Coronary artery (tissue), 2 donors: ENCODE measurements around the gene POLR1B.
"Not testable (repeated sequence)": the region's sequence is repeated elsewhere in the genome, so short reads cannot be mapped to it uniquely, and the experiment has no call there.

Experiments
- DNase-seq: peaks from one replicate; pipeline ENCODE4 v3.0.0-alpha.2; 2017; ENCODE audit warnings: low spot score
- H3K27ac ChIP-seq, 2 donors: fragments of 200-600 bp; sonication (generic); one replicate each; pipeline ENCODE4 v1.5.1; 2016 to 2019
- H3K4me3 ChIP-seq: fragments of 200-600 bp; sonication (generic); 2 replicates; pipeline ENCODE4 v1.5.1; 2016; ENCODE audit warnings: mild to moderate bottlenecking, moderate library complexity
- CTCF ChIP-seq: fragments of 200-600 bp; sonication (generic); IDR thresholded peaks from one replicate; pipeline ENCODE4 v1.5.1; 2019; ENCODE audit warnings: antibody characterized with exemption

POLR1B gene

GRCh38 chr2:112516801-112517200 is 25.5 kb upstream of the POLR1B start:
- Histone ChIP-seq H3K27ac (no peak overlapping the region), H3K4me3 (no peak overlapping the region)
- no peak for DNase-seq
- TF ChIP-seq CTCF = no peak

- no peak for DNase-seq
- Histone ChIP-seq H3K27ac (no peak overlapping the region), H3K4me3 (no peak overlapping the region)
- TF ChIP-seq CTCF = no peak
Observed at GRCh38 chr2:112518807-112519206, 23.5 kb upstream of the POLR1B start.

- no peak for TF ChIP-seq CTCF
- DNase-seq = no peak
- Histone ChIP-seq H3K27ac (no peak overlapping the region), H3K4me3 (no peak overlapping the region)
Observed at GRCh38 chr2:112519506-112519905, 22.8 kb upstream of the POLR1B start.

GRCh38 chr2:112520234-112520783 is 22.0 kb upstream of the POLR1B start:
- no peak for DNase-seq
- Histone ChIP-seq H3K27ac (no peak overlapping the region), H3K4me3 (no peak overlapping the region)
- no peak for TF ChIP-seq CTCF

GRCh38 chr2:112523291-112523777 is 18.9 kb upstream of the POLR1B start:
- TF ChIP-seq CTCF = no peak
- DNase-seq = no peak
- no peak overlapping the region for H3K27ac ChIP-seq
- H3K4me3 ChIP-seq = no peak overlapping the region

GRCh38 chr2:112524276-112524675 is 18.0 kb upstream of the POLR1B start:
- H3K4me3 ChIP-seq, DNase-seq, H3K27ac ChIP-seq: not testable (repeated sequence)

- TF ChIP-seq CTCF = no peak
- Histone ChIP-seq H3K27ac (no peak overlapping the region), H3K4me3 (no peak overlapping the region)
- no peak for DNase-seq
Observed at GRCh38 chr2:112528541-112528940, 13.7 kb upstream of the POLR1B start.

GRCh38 chr2:112529757-112530156 is 12.5 kb upstream of the POLR1B start:
- no peak overlapping the region for H3K4me3 ChIP-seq
- DNase-seq = no peak
- no peak for TF ChIP-seq CTCF
- no peak overlapping the region for H3K27ac ChIP-seq
